SU-DHL-6 (cell line): Measurements from ENCODE around the gene CACNA2D4.

ENCODE experiments used
- H2AFZ ChIP-seq: fragments of 200-600 bp; sonication (generic); 2 replicates; pipeline ENCODE4 v1.6.1; 2014; ENCODE audit warnings: low read depth, mild to moderate bottlenecking, moderate library complexity, mixed read lengths, antibody characterized with exemption, low read length; ENCODE audit not compliant: severe bottlenecking
- H3F3A ChIP-seq: fragments of 200-600 bp; shearing (Covaris generic); 2 replicates; pipeline ENCODE4 v1.6.0; 2016; ENCODE audit warnings: antibody characterized with exemption, mild to moderate bottlenecking; ENCODE audit not compliant: insufficient read depth
- H3K27ac ChIP-seq: fragments of 200-600 bp; sonication (generic); 2 replicates; pipeline ENCODE4 v1.5.1; 2016; ENCODE audit warnings: low read depth, mild to moderate bottlenecking, low read length, moderate library complexity, mixed read lengths
- H3K27me3 ChIP-seq: fragments of 200-600 bp; sonication (generic), shearing (Covaris generic); 2 replicates; pipeline ENCODE4 v1.6.0; 2014; ENCODE audit warnings: mild to moderate bottlenecking, low read length
- H3K36me3 ChIP-seq: fragments of 200-600 bp; sonication (generic); 2 replicates; pipeline ENCODE4 v1.6.1; 2014; ENCODE audit warnings: mild to moderate bottlenecking, low read length, mixed read lengths
- H3K4me2 ChIP-seq: fragments of 300-600, 200-600 bp; shearing (Covaris generic), sonication (generic); 2 replicates; pipeline ENCODE4 v1.6.0; 2014; ENCODE audit warnings: low read length, low read depth, mild to moderate bottlenecking; ENCODE audit not compliant: poor library complexity, severe bottlenecking
- H3K4me3 ChIP-seq: fragments of 200-600 bp; sonication (generic); 2 replicates; pipeline ENCODE4 v1.5.1; 2014; ENCODE audit warnings: antibody characterized with exemption, low read length, mild to moderate bottlenecking, mixed read lengths; ENCODE audit not compliant: insufficient read depth, poor library complexity, severe bottlenecking
- H3K79me2 ChIP-seq: fragments of 200-600 bp; sonication (generic); 2 replicates; pipeline ENCODE4 v1.6.1; 2014; ENCODE audit warnings: mild to moderate bottlenecking, low read length, moderate library complexity; ENCODE audit not compliant: insufficient read depth
- H3K9ac ChIP-seq: fragments of 200-600 bp; sonication (generic); 2 replicates; pipeline ENCODE4 v1.7.0; 2014; ENCODE audit warnings: mild to moderate bottlenecking, low read length
- H3K9me2 ChIP-seq: fragments of 200-600 bp; sonication (generic); replicated peaks from 2 replicates; pipeline ENCODE4 v1.6.1; 2014; ENCODE audit warnings: low read length; ENCODE audit not compliant: insufficient read depth
- H3K9me3 ChIP-seq: fragments of 200-600 bp; sonication (generic); 2 replicates; pipeline ENCODE4 v1.6.1; 2014; ENCODE audit warnings: low read length, mixed read lengths; ENCODE audit not compliant: insufficient read depth
- H4K20me1 ChIP-seq: fragments of 200-600 bp; sonication (generic); 2 replicates; pipeline ENCODE4 v1.6.1; 2014; ENCODE audit warnings: low read depth, mild to moderate bottlenecking, antibody characterized with exemption, low read length, moderate library complexity, mixed read lengths
- CTCF ChIP-seq: fragments of 200-600 bp; sonication (generic); IDR thresholded peaks from one replicate; pipeline ENCODE4 v1.5.1; 2017; ENCODE audit warnings: antibody characterized with exemption, mild to moderate bottlenecking, low read length, moderate library complexity; ENCODE audit not compliant: insufficient read depth, poor library complexity, severe bottlenecking
- EZH2phosphoT487 ChIP-seq: fragments of 200-600 bp; sonication (generic), shearing (Covaris generic); conservative IDR thresholded peaks from 2 replicates; pipeline ENCODE4 v1.6.1; 2018; ENCODE audit warnings: mild to moderate bottlenecking, antibody characterized with exemption, low read length, moderate library complexity, mixed read lengths

The CACNA2D4 gene

GRCh38 chr12:1962051-1963020, 43.9 kb upstream of the CACNA2D4 start:
- H2AFZ ChIP-seq, result no peak overlapping the region
- no peak overlapping the region for H3K9ac ChIP-seq
- no peaks in the 10 kb centered on the region for H3K36me3 ChIP-seq
- no peak overlapping the region for H3K4me3 ChIP-seq
- no peak overlapping the region for H3K4me2 ChIP-seq
- H3F3A ChIP-seq, result no peaks in the 10 kb centered on the region
- H3K9me2 ChIP-seq, result no peaks in the 10 kb centered on the region
- no peaks in the 10 kb centered on the region for H4K20me1 ChIP-seq
- no peak for TF ChIP-seq EZH2phosphoT487
- TF ChIP-seq CTCF, result no peak
- H3K9me3 ChIP-seq, result no peaks in the 10 kb centered on the region
- no peaks in the 10 kb centered on the region for H3K27me3 ChIP-seq
- H3K79me2 ChIP-seq, result no peaks in the 10 kb centered on the region
- no peak overlapping the region for H3K27ac ChIP-seq

- no peak overlapping the region for H3K4me3 ChIP-seq
- no peaks in the 10 kb centered on the region for H3K27me3 ChIP-seq
- H3K9ac ChIP-seq, result no peak overlapping the region
- TF ChIP-seq CTCF, result no peak
- no peak for TF ChIP-seq EZH2phosphoT487
- no peak overlapping the region for H3K4me2 ChIP-seq
- no peaks in the 10 kb centered on the region for H3K36me3 ChIP-seq
- H4K20me1 ChIP-seq, result no peaks in the 10 kb centered on the region
- H3K9me2 ChIP-seq, result no peaks in the 10 kb centered on the region
- H3K27ac ChIP-seq, result no peak overlapping the region
- no peaks in the 10 kb centered on the region for H3F3A ChIP-seq
- H2AFZ ChIP-seq, result no peak overlapping the region
- no peaks in the 10 kb centered on the region for H3K9me3 ChIP-seq
- no peaks in the 10 kb centered on the region for H3K79me2 ChIP-seq
Measured at GRCh38 chr12:1956716-1957115, 38.3 kb upstream of the CACNA2D4 start.

GRCh38 chr12:1949771-1950470, 31.5 kb upstream of the CACNA2D4 start:
- no peaks in the 10 kb centered on the region for H3K27me3 ChIP-seq
- no peak overlapping the region for H3K27ac ChIP-seq
- no peaks in the 10 kb centered on the region for H3F3A ChIP-seq
- no peaks in the 10 kb centered on the region for H3K9me2 ChIP-seq
- TF ChIP-seq EZH2phosphoT487 (no peak), CTCF (no peak)
- no peak overlapping the region for H3K9ac ChIP-seq
- no peak overlapping the region for H2AFZ ChIP-seq
- no peaks in the 10 kb centered on the region for H4K20me1 ChIP-seq
- H3K79me2 ChIP-seq, result no peaks in the 10 kb centered on the region
- H3K4me3 ChIP-seq, result no peak overlapping the region
- no peaks in the 10 kb centered on the region for H3K36me3 ChIP-seq
- no peak overlapping the region for H3K4me2 ChIP-seq
- no peaks in the 10 kb centered on the region for H3K9me3 ChIP-seq
